ENCODE data around the gene SLC16A7. TPM values are rescaled to one million over a fixed set of nuclear protein-coding genes. Genes with fewer than 3 reads are reported as not detected.

Gene SLC16A7
- total RNA-seq, 2 experiments from 2014 or later = 27.5 to 27.8 TPM

DNA sequence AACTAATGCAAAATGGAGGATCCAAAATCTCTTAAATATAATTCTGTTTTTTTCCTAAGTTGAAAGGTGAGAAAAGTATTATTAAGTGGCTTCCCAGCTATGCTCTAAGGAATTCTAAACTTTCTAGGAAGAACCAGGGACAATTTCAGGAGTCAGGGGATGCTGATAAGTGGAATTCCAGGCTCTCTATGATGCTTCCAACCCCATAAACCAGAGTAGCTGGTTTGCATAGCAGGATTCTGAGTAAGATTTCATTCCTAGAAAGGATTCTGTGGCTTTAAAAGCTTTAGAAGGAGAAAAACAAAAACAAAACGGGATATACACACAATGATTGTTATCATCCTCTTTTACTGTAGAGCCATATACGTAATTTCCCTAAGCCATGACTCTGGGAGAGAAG lies 93.9 kb downstream of the SLC16A7 start:
- CTCF ChIA-PET = no interaction called here
- Mint-ChIP-seq H3K4me1 (ENCODE audit: low read depth) (peaks cover 2% of the 10 kb centered on the region), H3K4me3 (no peak overlapping the region), H3K36me3 (ENCODE audit: low read depth) (peaks cover 7% of the 10 kb centered on the region), H3K9me3 (no peaks in the 10 kb centered on the region), H3K27me3 (ENCODE audit: low read depth) (no peaks in the 10 kb centered on the region), H3K27ac (no peak overlapping the region)
- intact Hi-C loops (cut with micrococcal nuclease) = no loop called here
- DNase-seq = no peak

DNA sequence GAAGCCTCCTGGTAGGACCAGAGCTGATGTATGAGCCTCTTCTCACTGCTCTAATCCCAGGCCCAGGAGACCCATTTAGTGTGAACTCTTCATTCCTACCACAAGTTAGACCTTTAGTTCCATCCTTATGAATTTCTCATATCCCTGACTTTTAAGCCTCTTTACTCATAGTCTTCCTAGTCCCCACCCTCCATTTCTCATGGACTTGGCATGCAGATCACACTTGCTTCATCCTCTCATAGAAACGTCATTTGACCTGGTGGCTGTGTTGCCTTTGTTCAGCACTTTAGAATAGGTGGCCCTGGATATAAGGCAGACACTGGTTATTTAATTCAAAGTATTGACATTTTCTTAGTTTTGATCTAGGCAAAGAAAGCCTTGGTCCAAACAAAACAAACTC lies 99.5 kb downstream of the SLC16A7 start:
- Mint-ChIP-seq H3K36me3 (ENCODE audit: low read depth) (peaks cover 5% of the 10 kb centered on the region), H3K9me3 (no peaks in the 10 kb centered on the region), H3K27ac (no peak overlapping the region), H3K4me3 (no peak overlapping the region), H3K27me3 (ENCODE audit: low read depth) (no peaks in the 10 kb centered on the region), H3K4me1 (ENCODE audit: low read depth) (peaks cover 2% of the 10 kb centered on the region)
- CTCF ChIA-PET = no interaction called here
- DNase-seq = no peak
- intact Hi-C loops (cut with micrococcal nuclease) = no loop called here

DNA sequence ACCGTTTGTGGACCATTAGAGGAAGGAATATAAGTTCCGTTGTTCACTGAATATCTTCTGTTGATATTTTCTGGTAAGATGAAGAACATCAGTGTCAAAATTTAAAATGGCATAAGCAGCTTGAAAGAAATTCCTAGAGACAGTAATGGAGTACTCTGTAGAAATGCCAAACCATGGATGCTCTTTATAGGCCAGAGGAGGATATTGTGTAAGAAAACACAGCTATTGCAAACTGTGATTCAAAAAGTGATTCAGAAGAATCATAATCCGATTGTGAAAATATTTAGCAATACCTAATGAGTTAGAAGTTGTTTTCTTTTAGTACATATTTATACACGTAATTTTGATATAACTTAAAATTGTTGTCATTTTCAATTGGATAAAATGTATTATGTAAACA lies 102.8 kb downstream of the SLC16A7 start:
- no peaks in the 10 kb centered on the region for H3K27me3 Mint-ChIP-seq (ENCODE audit: low read depth)
- CTCF ChIA-PET = no interaction called here
- H3K4me1 Mint-ChIP-seq (ENCODE audit: low read depth) = no peaks in the 10 kb centered on the region
- H3K36me3 Mint-ChIP-seq (ENCODE audit: low read depth) = no peaks in the 10 kb centered on the region
- intact Hi-C loops (cut with micrococcal nuclease) = no loop called here
- H3K9me3 Mint-ChIP-seq = no peaks in the 10 kb centered on the region
- no peak for DNase-seq
- no peak overlapping the region for H3K27ac Mint-ChIP-seq
- no peak overlapping the region for H3K4me3 Mint-ChIP-seq

DNA sequence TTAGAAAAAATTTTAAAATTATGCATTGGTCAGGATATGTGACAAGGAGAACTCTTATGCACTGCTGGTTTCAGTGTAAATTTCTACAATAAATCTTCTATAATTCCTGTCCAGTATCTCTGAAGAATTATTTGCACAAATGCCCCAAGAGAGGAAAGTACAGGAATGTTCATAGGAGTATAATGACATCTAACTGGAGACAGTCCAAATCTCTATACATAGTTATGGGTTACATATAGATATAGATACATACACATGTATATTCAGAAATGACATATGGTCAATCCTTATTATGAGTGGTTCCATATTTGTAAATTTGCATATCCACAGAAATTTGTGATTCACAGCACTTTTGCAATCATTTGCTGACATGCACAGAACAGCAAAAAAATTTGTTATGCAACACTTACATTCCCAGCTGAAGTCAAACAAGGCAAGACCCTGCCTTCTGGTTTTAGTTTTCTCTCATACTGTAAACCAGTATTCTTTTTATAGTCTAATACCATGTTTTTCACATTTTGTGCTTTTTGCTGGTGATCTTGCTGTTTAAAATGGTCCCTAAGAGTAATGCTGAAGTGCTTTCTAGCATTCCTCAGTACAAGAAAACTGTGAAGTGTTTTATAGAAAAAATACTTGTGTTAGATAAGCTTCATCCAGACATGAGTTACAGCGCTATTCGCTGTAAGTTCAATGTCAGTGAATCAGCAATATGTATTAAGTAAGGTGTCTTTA lies 103.8 kb downstream of the SLC16A7 start:
- Mint-ChIP-seq H3K36me3 (ENCODE audit: low read depth) (no peaks in the 10 kb centered on the region), H3K4me1 (ENCODE audit: low read depth) (no peaks in the 10 kb centered on the region), H3K27me3 (ENCODE audit: low read depth) (no peaks in the 10 kb centered on the region), H3K4me3 (no peak overlapping the region), H3K9me3 (no peaks in the 10 kb centered on the region), H3K27ac (no peak overlapping the region)
- no peak for DNase-seq
- CTCF ChIA-PET = no interaction called here
- intact Hi-C loops (cut with micrococcal nuclease) = no loop called here

DNA sequence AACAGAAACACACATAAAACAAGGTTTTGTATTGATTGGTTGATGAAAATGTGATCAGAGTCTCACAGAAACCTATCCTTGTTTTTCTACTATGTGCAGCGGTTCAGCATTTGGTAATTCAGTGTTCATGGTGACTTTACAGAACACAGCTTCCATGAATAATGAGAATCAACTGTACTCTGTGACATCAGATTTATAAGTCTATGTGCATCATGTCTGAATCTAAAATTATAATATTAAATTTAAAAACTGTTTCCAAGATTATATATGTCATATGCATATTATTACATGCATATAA lies 104.3 kb downstream of the SLC16A7 start:
- H3K9me3 Mint-ChIP-seq = no peaks in the 10 kb centered on the region
- intact Hi-C loops (cut with micrococcal nuclease) = no loop called here
- H3K27me3 Mint-ChIP-seq (ENCODE audit: low read depth) = no peaks in the 10 kb centered on the region
- CTCF ChIA-PET = no interaction called here
- H3K4me3 Mint-ChIP-seq = no peak overlapping the region
- DNase-seq = no peak
- no peak overlapping the region for H3K27ac Mint-ChIP-seq
- H3K36me3 Mint-ChIP-seq (ENCODE audit: low read depth) = no peaks in the 10 kb centered on the region
- no peaks in the 10 kb centered on the region for H3K4me1 Mint-ChIP-seq (ENCODE audit: low read depth)

DNA sequence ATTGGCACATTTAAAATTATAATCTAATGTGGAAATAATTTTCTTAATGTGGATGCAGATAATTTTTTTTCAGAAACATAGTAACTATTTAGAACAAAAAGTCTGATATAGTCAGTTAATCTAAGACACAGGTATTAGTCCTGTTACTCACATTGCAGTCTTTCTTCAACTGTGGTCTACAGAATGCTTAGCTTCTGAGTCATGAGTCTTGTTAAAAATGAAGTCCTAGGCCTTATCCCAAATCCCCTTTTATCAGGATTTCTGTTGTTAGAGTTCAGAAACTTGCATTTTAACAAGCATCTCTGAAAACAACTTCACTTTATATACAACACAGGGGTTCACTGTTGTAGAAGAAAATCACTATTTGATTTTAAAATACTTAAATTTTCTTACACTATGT lies 112.2 kb downstream of the SLC16A7 start:
- intact Hi-C loops (cut with micrococcal nuclease) = no loop called here
- Mint-ChIP-seq H3K36me3 (ENCODE audit: low read depth) (peaks cover 22% of the 10 kb centered on the region), H3K9me3 (no peaks in the 10 kb centered on the region), H3K27me3 (ENCODE audit: low read depth) (no peaks in the 10 kb centered on the region), H3K4me1 (ENCODE audit: low read depth) (peaks cover 4% of the 10 kb centered on the region), H3K4me3 (no peak overlapping the region), H3K27ac (no peak overlapping the region)
- no peak for DNase-seq
- CTCF ChIA-PET = no interaction called here

DNA sequence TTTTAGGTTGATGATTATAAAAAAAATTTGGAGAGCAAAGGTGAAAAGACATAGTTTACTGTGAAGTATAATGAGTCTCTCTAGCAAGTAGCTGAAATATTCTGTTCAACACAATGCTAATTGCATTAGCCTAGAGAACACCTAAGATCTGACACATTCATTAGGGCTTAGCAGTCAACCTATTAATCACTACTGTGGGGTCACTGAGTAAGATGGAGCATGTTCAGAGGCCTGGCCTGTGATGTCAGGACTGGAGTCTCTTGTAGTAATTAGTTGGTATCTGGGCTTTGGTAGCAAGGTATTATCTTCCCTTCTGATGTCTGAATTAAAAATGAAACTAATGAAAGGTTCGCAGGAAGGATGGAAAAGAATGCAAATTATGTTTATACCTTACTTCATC lies 112.7 kb downstream of the SLC16A7 start:
- CTCF ChIA-PET = no interaction called here
- no peak for DNase-seq
- Mint-ChIP-seq H3K4me1 (ENCODE audit: low read depth) (peaks cover 4% of the 10 kb centered on the region), H3K27me3 (ENCODE audit: low read depth) (no peaks in the 10 kb centered on the region), H3K27ac (no peak overlapping the region), H3K36me3 (ENCODE audit: low read depth) (peaks cover 24% of the 10 kb centered on the region), H3K4me3 (no peak overlapping the region), H3K9me3 (no peaks in the 10 kb centered on the region)
- intact Hi-C loops (cut with micrococcal nuclease) = no loop called here

DNA sequence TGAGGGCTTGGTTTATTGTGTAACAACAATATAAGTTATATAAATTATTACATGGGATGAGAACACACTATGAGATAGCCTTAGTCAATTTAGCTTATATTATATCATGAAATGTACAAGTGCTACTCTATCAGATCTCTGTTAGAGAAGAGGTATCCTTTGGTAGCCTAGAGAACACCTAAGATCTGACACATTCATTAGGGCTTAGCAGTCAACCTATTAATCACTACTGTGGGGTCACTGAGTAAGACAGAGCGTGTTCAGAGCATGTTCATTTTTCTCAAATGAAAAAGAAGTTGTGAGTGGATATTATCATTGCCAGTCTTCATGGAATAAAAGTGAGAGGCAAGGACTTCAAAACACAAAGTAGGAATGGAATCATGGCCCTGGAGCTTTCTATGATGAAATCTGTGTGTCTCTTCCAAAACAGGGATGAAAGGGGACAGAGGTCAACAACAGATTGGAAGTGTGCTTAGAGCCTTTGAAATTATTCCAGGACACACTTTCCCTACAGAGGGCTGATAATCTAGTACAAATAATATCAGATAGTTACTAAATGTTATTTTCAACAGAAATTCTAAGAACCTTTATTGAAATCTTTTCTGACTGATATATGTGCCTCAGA lies 114.3 kb downstream of the SLC16A7 start:
- H3K4me3 Mint-ChIP-seq = no peak overlapping the region
- H3K27me3 Mint-ChIP-seq (ENCODE audit: low read depth) = no peaks in the 10 kb centered on the region
- no peak overlapping the region for H3K27ac Mint-ChIP-seq
- H3K4me1 Mint-ChIP-seq (ENCODE audit: low read depth) = peaks cover 9% of the 10 kb centered on the region
- CTCF ChIA-PET = no interaction called here
- H3K36me3 Mint-ChIP-seq (ENCODE audit: low read depth) = peaks cover 31% of the 10 kb centered on the region
- intact Hi-C loops (cut with micrococcal nuclease) = no loop called here
- no peak for DNase-seq
- no peaks in the 10 kb centered on the region for H3K9me3 Mint-ChIP-seq

DNA sequence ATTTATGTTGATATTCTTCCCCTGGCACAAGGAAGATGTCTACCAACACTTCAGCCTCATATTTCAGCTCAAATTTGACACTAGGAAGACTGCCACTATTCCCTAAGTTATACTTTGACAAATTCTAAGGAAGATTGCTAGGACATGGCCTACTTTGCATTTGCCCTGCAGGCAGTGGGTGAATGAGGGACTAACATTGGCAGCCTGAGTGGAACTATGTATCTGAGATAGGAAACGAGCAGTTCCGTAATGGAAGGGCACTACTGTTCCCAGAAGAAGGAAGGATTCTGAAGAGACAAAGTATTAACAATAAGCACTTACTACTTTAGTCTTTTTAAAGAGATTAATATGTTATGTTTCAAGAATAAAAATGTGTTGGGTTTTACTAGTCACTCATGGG lies 115.1 kb downstream of the SLC16A7 start:
- CTCF ChIA-PET = no interaction called here
- H3K27me3 Mint-ChIP-seq (ENCODE audit: low read depth) = no peaks in the 10 kb centered on the region
- intact Hi-C loops (cut with micrococcal nuclease) = no loop called here
- peaks cover 9% of the 10 kb centered on the region for H3K4me1 Mint-ChIP-seq (ENCODE audit: low read depth)
- no peaks in the 10 kb centered on the region for H3K9me3 Mint-ChIP-seq
- DNase-seq = no peak
- no peak overlapping the region for H3K27ac Mint-ChIP-seq
- no peak overlapping the region for H3K4me3 Mint-ChIP-seq
- peaks cover 34% of the 10 kb centered on the region for H3K36me3 Mint-ChIP-seq (ENCODE audit: low read depth)

DNA sequence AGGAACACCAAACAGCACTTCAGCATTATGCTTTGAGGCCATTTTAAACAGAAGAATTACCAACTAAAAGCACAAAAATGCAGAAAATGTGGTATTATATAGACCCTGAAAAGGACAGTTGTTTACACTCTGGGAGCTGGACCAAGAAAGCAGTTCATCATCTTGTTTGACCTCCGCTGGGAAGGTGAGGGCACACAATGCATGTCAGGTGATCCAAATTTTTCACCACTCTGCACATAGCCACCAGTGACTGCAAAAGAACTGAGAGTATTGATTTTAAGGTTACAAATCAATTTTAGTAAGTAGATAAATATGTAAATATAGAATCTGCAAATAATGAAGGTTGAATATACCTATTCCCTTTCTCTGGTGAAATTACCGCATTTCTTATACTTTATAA lies 119.6 kb downstream of the SLC16A7 start:
- intact Hi-C loops (cut with micrococcal nuclease) = no loop called here
- Mint-ChIP-seq H3K4me1 (ENCODE audit: low read depth) (peaks cover 9% of the 10 kb centered on the region), H3K9me3 (no peaks in the 10 kb centered on the region), H3K36me3 (ENCODE audit: low read depth) (peaks cover 33% of the 10 kb centered on the region), H3K4me3 (no peak overlapping the region), H3K27ac (no peak overlapping the region), H3K27me3 (ENCODE audit: low read depth) (no peaks in the 10 kb centered on the region)
- CTCF ChIA-PET = no interaction called here
- no peak for DNase-seq

DNA sequence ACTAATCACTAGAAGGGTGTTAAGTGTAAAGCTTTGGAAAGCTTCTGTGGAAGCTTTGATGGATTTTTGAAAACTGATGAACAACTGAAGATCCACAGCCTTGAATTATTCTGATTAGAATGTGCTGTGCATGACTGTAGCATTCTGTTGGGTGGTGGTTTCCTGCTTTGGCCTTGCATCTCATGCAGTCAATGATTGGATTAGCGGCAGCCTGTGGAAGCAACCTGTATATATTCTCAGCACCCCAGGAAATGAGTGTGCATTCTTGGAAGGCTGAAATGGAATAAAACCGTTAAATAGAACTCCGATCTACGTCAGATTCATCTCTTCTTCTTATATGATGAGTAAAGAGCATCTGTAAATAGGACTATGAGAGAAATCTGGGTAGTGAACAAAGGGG lies 120.2 kb downstream of the SLC16A7 start:
- peaks cover 9% of the 10 kb centered on the region for H3K4me1 Mint-ChIP-seq (ENCODE audit: low read depth)
- DNase-seq = no peak
- no peaks in the 10 kb centered on the region for H3K27me3 Mint-ChIP-seq (ENCODE audit: low read depth)
- no peaks in the 10 kb centered on the region for H3K9me3 Mint-ChIP-seq
- H3K4me3 Mint-ChIP-seq = no peak overlapping the region
- intact Hi-C loops (cut with micrococcal nuclease) = no loop called here
- no peak overlapping the region for H3K27ac Mint-ChIP-seq
- peaks cover 33% of the 10 kb centered on the region for H3K36me3 Mint-ChIP-seq (ENCODE audit: low read depth)
- CTCF ChIA-PET = no interaction called here

DNA sequence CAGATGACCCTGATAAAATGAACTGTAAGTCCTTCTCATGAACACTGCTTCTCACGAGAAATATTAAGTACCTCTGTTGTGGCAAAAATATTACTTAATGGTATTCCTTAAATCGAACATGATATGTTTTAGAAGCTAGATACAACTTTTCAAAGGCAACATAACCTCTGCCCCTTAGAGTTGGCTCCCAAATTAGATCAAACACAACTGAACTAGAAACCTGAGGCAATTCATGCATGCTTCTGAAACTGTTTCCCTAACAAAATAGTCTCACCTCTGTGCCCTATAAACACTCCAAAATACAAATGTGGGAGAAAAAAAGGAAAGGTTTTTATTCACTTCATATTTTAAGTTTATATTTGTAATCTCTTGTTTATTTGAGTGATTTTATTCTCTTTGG lies 121.6 kb downstream of the SLC16A7 start:
- CTCF ChIA-PET = no interaction called here
- Mint-ChIP-seq H3K9me3 (no peaks in the 10 kb centered on the region), H3K27ac (no peak overlapping the region), H3K4me1 (ENCODE audit: low read depth) (peaks cover 9% of the 10 kb centered on the region), H3K27me3 (ENCODE audit: low read depth) (no peaks in the 10 kb centered on the region), H3K4me3 (no peak overlapping the region), H3K36me3 (ENCODE audit: low read depth) (peaks cover 26% of the 10 kb centered on the region)
- intact Hi-C loops (cut with micrococcal nuclease) = no loop called here
- no peak for DNase-seq

DNA sequence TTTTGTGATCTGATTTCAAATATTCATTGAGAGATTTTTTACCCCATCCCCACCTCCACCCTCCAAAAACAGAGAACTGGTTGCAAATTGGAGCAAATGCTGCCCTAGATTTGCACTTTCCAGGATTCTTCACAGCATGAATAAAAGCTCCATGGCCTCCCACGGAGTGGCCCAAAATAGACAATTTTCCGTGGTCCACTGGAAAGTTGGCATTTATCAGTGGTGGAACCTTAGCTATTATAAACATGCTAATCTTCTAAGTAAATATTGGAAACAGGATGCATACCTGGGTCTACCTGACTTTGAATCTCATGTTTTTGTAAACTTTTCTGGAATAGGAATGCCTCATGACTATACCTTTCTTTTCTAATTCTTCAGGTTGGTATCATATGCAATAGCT lies 123.9 kb downstream of the SLC16A7 start:
- peaks cover 14% of the 10 kb centered on the region for H3K36me3 Mint-ChIP-seq (ENCODE audit: low read depth)
- CTCF ChIA-PET = no interaction called here
- intact Hi-C loops (cut with micrococcal nuclease) = no loop called here

More for the DNA sequence above, 123.9 kb downstream of the SLC16A7 start:
- H3K4me1 Mint-ChIP-seq (ENCODE audit: low read depth) = peaks cover 4% of the 10 kb centered on the region
- DNase-seq = no peak
- no peaks in the 10 kb centered on the region for H3K9me3 Mint-ChIP-seq
- no peaks in the 10 kb centered on the region for H3K27me3 Mint-ChIP-seq (ENCODE audit: low read depth)
- no peak overlapping the region for H3K4me3 Mint-ChIP-seq
- no peak overlapping the region for H3K27ac Mint-ChIP-seq

All from activated naive CD4-positive, alpha-beta T cell treated with anti-CD3 and anti-CD28 coated beads for 36 hours (primary cell).